A673 (cell line): ENCODE measurements around the gene RXRA.

Source experiments
- CTCF ChIP-seq: fragments of 300-800, 200-600 bp; sonication (generic); conservative IDR thresholded peaks from 2 replicates; pipeline ENCODE4 v1.5.1; 2017; ENCODE audit warnings: low read depth, mild to moderate bottlenecking, antibody characterized with exemption, low read length, moderate library complexity, mixed read lengths
- EZH2 ChIP-seq: fragments of 200-600 bp; sonication (generic); IDR thresholded peaks from 2 replicates; pipeline ENCODE4 v1.6.1; 2017; ENCODE audit warnings: borderline replicate concordance, low read depth, mild to moderate bottlenecking, mixed read lengths, antibody characterized with exemption, low read length; ENCODE audit not compliant: poor library complexity, severe bottlenecking

GRCh38 chr9:134327671-134328231 lies 1.5 kb downstream of the RXRA start:
- TF ChIP-seq EZH2 (no peak), CTCF (no peak)
